Coronary artery (tissue), 2 donors: ENCODE results near the gene SPRY1.
A peak's percentile ranks its signal among the peaks of the same experiment; 100 is the strongest.

Source experiments
- DNase-seq: peaks from one replicate; pipeline ENCODE4 v3.0.0-alpha.2; 2017; ENCODE audit warnings: low spot score
- H3K27ac ChIP-seq, 2 donors: fragments of 200-600 bp; sonication (generic); one replicate each; pipeline ENCODE4 v1.5.1; 2016 to 2019
- H3K4me3 ChIP-seq: fragments of 200-600 bp; sonication (generic); 2 replicates; pipeline ENCODE4 v1.5.1; 2016; ENCODE audit warnings: mild to moderate bottlenecking, moderate library complexity
- TF ChIP-seq, protein P1 (sequence below): fragments of 200-600 bp; sonication (generic); IDR thresholded peaks from one replicate; pipeline ENCODE4 v1.5.1; 2019; ENCODE audit warnings: antibody characterized with exemption

Gene SPRY1

GRCh38 chr4:123444290-123444731 lies 47.7 kb downstream of the SPRY1 start:
- TF ChIP-seq, protein P1, sequence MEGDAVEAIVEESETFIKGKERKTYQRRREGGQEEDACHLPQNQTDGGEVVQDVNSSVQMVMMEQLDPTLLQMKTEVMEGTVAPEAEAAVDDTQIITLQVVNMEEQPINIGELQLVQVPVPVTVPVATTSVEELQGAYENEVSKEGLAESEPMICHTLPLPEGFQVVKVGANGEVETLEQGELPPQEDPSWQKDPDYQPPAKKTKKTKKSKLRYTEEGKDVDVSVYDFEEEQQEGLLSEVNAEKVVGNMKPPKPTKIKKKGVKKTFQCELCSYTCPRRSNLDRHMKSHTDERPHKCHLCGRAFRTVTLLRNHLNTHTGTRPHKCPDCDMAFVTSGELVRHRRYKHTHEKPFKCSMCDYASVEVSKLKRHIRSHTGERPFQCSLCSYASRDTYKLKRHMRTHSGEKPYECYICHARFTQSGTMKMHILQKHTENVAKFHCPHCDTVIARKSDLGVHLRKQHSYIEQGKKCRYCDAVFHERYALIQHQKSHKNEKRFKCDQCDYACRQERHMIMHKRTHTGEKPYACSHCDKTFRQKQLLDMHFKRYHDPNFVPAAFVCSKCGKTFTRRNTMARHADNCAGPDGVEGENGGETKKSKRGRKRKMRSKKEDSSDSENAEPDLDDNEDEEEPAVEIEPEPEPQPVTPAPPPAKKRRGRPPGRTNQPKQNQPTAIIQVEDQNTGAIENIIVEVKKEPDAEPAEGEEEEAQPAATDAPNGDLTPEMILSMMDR = no peak
- DNase-seq = no peak
- H3K4me3 ChIP-seq = peak overlapping the region; percentile 27
- peak overlapping the region in 1 of 2 donors; percentile 24 for H3K27ac ChIP-seq

DNA sequence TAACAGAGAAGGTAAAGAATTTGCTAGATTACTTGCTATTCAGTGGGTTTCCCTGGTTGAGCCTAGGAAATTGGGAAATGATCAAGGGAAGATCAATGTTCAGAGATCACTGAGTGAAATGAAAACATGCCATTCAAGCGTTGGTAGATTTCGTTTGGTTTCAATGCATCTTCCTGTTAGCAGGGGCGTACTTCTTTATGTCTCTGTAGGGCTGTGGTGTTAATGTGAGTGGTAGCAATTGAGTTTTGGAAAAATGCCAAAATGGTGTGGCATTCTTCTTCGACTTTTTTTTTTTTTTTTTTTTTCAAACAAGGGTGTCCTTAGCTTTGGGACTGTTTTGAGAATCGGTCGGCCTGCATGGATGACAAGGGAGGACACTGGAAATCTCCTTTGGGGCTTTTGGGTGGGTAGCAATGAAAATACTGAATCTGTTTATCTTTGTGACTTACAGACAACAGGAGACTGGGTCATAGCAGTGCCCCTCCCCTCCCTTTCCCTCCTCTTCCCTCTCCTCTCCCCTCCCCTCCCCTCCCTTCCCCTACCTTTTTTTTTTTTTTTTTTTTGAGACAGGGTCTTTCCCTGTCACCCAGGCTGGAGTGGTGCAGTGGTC lies 50.4 kb downstream of the SPRY1 start:
- no peak overlapping the region for H3K4me3 ChIP-seq
- no peak overlapping the region for H3K27ac ChIP-seq
- TF ChIP-seq, protein P1 = no peak
- DNase-seq = no peak

GRCh38 chr4:123449362-123449761 lies 52.8 kb downstream of the SPRY1 start:
- Histone ChIP-seq H3K4me3 (no peak overlapping the region), H3K27ac (no peak overlapping the region)
- no peak for DNase-seq
- TF ChIP-seq, protein P1 = no peak

DNA sequence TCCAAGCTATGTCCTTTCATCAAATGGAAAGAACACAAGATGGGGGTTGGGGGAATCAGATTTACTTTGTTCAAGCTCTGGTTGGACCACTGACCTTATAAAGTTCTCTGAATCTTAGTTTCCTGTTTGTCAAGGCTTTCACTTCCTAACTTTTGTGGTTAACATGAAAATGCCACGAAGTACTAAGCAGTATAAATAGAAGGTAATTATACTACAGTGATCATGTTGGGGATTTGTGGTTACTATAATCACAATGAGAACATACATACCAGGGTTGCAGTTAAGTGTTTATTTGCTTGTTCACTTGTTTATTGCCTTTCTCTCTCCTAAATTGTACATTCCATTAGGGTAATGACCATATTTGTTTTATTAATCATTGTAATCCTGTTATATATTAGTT lies 53.2 kb downstream of the SPRY1 start:
- TF ChIP-seq, protein P1 = no peak

GRCh38 chr4:123450393-123450792 lies 53.8 kb downstream of the SPRY1 start:
- Histone ChIP-seq H3K4me3 (no peak overlapping the region), H3K27ac (no peak overlapping the region)
- TF ChIP-seq, protein P1 = no peak
- no peak for DNase-seq

More for the DNA sequence above, 53.2 kb downstream of the SPRY1 start:
- DNase-seq = no peak
- Histone ChIP-seq H3K27ac (no peak overlapping the region), H3K4me3 (no peak overlapping the region)

DNA sequence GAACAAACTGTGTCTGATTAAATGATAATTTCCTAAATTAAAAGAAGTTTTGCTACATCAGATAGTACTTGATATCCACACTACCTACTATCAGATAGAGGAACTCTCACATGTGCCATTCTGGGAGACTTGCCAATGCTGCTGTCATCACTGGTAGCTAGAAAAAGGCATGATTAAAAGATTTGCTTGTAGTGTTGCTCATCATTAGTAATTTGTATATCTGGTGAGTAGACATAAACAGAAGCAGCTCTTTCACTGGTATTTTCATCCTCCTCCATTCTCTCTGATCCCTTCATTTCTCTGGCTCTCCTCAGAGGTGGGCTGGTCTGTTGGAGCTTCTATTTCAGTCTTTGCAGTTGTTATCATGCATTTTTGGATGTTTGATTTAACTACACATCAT lies 56.0 kb downstream of the SPRY1 start:
- DNase-seq = no peak
- no peak overlapping the region for H3K27ac ChIP-seq
- H3K4me3 ChIP-seq = no peak overlapping the region
- TF ChIP-seq, protein P1 = no peak

DNA sequence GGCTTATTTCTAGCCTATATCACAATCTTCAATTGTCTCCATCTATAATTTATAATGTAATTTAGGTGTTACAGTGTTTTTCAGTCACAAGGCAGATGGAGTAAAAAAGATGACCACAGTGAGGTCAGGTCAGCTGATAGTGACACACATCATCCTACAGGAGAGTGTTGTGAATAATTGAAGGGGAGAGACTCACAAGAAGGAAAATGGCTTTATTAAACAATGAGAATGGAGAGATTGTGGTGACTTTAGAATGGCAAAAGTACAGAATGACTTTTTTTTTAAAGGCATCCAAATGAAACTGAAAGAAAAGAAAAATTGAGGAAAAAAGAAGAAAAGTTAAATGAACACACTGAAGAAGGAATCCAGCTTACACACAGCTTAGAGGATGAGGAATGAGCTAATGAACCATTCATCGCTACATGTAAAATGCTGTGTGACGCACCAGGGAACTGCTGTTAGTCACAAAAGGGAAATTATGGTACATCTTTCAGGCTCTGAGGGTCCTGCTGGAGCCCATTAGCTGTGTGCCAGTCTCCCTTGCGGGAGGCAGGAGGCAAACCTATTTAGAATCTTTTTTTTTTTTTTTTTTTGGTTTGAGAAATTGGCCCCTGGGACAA lies 56.6 kb downstream of the SPRY1 start:
- Histone ChIP-seq H3K4me3 (no peak overlapping the region), H3K27ac (no peak overlapping the region)
- TF ChIP-seq, protein P1 = no peak
- no peak for DNase-seq
